Lower leg skin (tissue), 3 donors: ENCODE measurements around the gene RARRES1.

Experiments used
- CTCF ChIP-seq, 3 donors: fragments of 450-650 bp; IDR thresholded peaks; one replicate each; pipeline ENCODE4 v1.5.1; 2016; ENCODE audit warnings: antibody characterized with exemption in 3 of 3, mild to moderate bottlenecking in 3 of 3, moderate library complexity in 2 of 3
- POLR2A ChIP-seq, 2 donors: fragments of 450-650 bp; IDR thresholded peaks; one replicate each; pipeline ENCODE4 v1.6.1; 2016 to 2017; ENCODE audit warnings: antibody characterized with exemption in 2 of 2, mild to moderate bottlenecking in 1 of 2, moderate library complexity in 1 of 2

- TF ChIP-seq CTCF (IDR thresholded peaks at IDR 0.05) (no peak), POLR2A (IDR thresholded peaks at IDR 0.05) (no peak)
Observed at GRCh38 chr3:158744567-158745288, 12.5 kb upstream of the RARRES1 start.
